Nucleus accumbens (tissue), 56 donors: ENCODE data around the gene RBKS.

ENCODE experiments used
- DNase-seq, 56 donors: peaks; one replicate each; lab custom pipeline; 2025; lab: John Stamatoyannopoulos, UW

RBKS gene

GRCh38 chr2:27742571-27742970 is 147.6 kb downstream of the RBKS start:
- DNase-seq, result no peak

- no peak for DNase-seq
Measured at GRCh38 chr2:27741673-27742072, 148.5 kb downstream of the RBKS start.

GRCh38 chr2:27739058-27739373 is 151.2 kb downstream of the RBKS start:
- no peak for DNase-seq

DNA sequence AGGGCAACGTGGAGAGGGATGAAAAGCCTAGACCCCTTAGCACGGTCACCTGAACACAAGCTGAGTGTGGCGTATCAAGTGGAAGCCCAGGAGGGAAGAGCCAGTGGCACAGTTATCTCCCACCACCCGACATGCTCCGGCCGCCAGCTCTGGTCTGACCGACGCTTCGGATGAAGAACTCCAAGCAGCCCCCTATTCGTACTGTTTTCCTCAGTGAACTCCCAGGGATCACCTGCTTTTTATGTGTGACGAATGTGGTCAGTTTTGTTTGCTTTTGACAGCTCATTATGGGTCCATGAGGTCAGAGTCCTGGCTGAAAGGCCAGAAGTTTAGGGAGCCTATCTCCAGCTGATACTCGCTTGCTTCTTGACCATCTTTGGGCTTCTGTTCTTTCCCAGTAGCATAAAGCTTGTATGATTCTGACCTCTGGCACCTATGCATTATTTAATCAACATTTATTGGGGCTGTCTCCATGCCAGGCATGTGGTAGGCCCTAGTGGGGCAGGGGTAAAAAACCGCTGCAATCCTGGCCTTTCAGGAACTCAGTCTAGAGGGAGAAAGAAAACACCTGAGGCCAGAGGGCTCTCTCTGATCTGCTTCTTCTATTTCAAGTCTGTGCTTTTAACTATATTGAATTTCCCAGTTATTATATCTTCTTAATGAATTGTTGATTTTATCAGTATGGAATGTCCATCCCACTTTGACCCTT is 151.7 kb downstream of the RBKS start:
- DNase-seq, result no peak

- DNase-seq, result peak in 2 of 56 donors; percentile 20 to 27
Measured at GRCh38 chr2:27737676-27738348, 152.4 kb downstream of the RBKS start.

DNA sequence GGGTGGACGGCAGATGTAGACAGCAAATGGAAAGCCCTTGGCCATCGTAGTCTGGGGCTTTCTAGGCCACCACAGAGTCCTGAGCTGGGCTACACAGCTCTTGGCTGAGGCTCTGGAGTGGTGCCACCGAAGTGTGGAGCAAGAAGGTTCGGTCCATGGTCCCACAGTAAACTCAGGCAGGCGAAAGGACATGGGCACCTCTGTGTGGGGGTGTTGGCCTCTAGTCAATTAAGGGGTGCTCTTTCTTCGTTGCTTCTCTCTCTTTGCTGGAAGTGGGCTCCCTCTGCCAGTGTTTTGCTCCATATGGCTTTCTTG is 153.3 kb downstream of the RBKS start:
- no peak for DNase-seq

GRCh38 chr2:27736031-27736889 is 153.9 kb downstream of the RBKS start:
- no peak for DNase-seq

GRCh38 chr2:27735263-27735904 is 154.8 kb downstream of the RBKS start:
- DNase-seq, result peak in 32 of 56 donors; percentile 12 to 76 (median 40)

- DNase-seq, result no peak
Measured at GRCh38 chr2:27734305-27734704, 155.9 kb downstream of the RBKS start.
